ENCODE measurements around the gene TRAPPC4.

GRCh38 chr11:118988280-118988679 lies 30.3 kb upstream of the TRAPPC4 start:
- TF ChIP-seq CTCF (IDR thresholded peaks at IDR 0.05) (no peak), POLR2AphosphoS5 (IDR thresholded peaks at IDR 0.05) (no peak), POLR2A (IDR thresholded peaks at IDR 0.05) (no peak), EP300 (IDR thresholded peaks at IDR 0.05) (no peak)
